OCI-LY3 (cell line): ENCODE data around the gene PCF11.

Experiments
- H2AFZ ChIP-seq: fragments of 200-600, 300-600 bp; shearing (Covaris generic); 2 replicates; pipeline ENCODE4 v1.6.0; 2014; ENCODE audit warnings: antibody characterized with exemption, low read depth, low read length
- H3K27ac ChIP-seq: fragments of 200-600, 300-600 bp; sonication (generic); 2 replicates; pipeline ENCODE4 v1.5.1; 2014; ENCODE audit warnings: mild to moderate bottlenecking, low read length, moderate library complexity, mixed read lengths
- H3K27me3 ChIP-seq: fragments of 200-600, 300-600 bp; sonication (generic); 2 replicates; pipeline ENCODE4 v1.6.1; 2014; ENCODE audit warnings: low read depth, low read length, mixed read lengths
- H3K36me3 ChIP-seq: fragments of 200-600, 300-600 bp; sonication (generic); replicated peaks from 2 replicates; pipeline ENCODE3; 2014; ENCODE audit warnings: low read depth, low read length, mixed read lengths
- H3K4me1 ChIP-seq: fragments of 300-600, 200-600 bp; sonication (generic); 2 replicates; pipeline ENCODE4 v1.6.1; 2014; ENCODE audit warnings: low read length, mixed read lengths
- H3K4me2 ChIP-seq: fragments of 200-600, 300-600 bp; sonication (generic); 2 replicates; pipeline ENCODE4 v1.6.1; 2014; ENCODE audit warnings: low read length, mixed read lengths
- H3K4me3 ChIP-seq: fragments of 300-600, 200-600 bp; sonication (generic); 2 replicates; pipeline ENCODE4 v1.5.1; 2014; ENCODE audit warnings: antibody characterized with exemption, mild to moderate bottlenecking, low read length, moderate library complexity
- H3K79me2 ChIP-seq: fragments of 300-600, 200-600 bp; shearing (Covaris generic); 2 replicates; pipeline ENCODE4 v1.6.1; 2014; ENCODE audit warnings: mild to moderate bottlenecking, low read length, mixed read lengths
- H3K9ac ChIP-seq: fragments of 300-600, 200-600 bp; shearing (Covaris generic); 2 replicates; pipeline ENCODE4 v1.6.0; 2014; ENCODE audit warnings: mild to moderate bottlenecking, low read length, moderate library complexity
- H3K9me3 ChIP-seq: fragments of 200-600, 300-600 bp; shearing (Covaris generic); 2 replicates; pipeline ENCODE4 v1.6.1; 2014; ENCODE audit warnings: low read length, mixed read lengths; ENCODE audit not compliant: insufficient read depth
- H4K20me1 ChIP-seq: fragments of 200-600, 300-600 bp; sonication (generic); 2 replicates; pipeline ENCODE4 v1.6.1; 2016; ENCODE audit warnings: low read length, mixed read lengths; ENCODE audit not compliant: insufficient read depth
- EZH2phosphoT487 ChIP-seq: fragments of 200-600 bp; shearing (Covaris generic); IDR thresholded peaks from 2 replicates; pipeline ENCODE4 v1.6.1; 2018; ENCODE audit warnings: antibody characterized with exemption, mixed run types, low read depth
- TF ChIP-seq, protein P1 (sequence below): fragments of 200-600, 300-600 bp; sonication (generic); IDR thresholded peaks from 2 replicates; pipeline ENCODE4 v1.5.1; 2014; ENCODE audit warnings: antibody characterized with exemption, low read length, low read depth

The PCF11 gene

DNA sequence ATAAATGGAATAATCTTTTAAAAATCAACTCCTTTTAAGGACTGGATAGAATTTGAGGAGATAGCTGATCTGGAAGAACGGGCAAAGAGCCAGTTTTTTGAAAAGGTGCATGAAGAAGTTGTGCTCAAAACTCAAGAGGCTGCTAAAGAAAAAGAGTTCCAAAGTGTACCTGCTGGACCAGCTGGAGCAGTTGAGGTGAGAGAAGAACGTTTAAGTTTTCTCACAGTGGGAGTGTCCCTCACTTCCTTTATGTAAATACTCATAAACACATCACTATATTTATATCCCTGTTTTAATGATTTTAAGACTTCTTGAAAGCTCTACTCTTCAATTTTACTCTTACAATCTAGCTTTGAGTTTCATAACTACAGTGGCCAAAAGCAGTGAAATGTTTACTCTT lies 24.9 kb downstream of the PCF11 start:
- no peak overlapping the region for H3K4me2 ChIP-seq
- TF ChIP-seq, protein P1, sequence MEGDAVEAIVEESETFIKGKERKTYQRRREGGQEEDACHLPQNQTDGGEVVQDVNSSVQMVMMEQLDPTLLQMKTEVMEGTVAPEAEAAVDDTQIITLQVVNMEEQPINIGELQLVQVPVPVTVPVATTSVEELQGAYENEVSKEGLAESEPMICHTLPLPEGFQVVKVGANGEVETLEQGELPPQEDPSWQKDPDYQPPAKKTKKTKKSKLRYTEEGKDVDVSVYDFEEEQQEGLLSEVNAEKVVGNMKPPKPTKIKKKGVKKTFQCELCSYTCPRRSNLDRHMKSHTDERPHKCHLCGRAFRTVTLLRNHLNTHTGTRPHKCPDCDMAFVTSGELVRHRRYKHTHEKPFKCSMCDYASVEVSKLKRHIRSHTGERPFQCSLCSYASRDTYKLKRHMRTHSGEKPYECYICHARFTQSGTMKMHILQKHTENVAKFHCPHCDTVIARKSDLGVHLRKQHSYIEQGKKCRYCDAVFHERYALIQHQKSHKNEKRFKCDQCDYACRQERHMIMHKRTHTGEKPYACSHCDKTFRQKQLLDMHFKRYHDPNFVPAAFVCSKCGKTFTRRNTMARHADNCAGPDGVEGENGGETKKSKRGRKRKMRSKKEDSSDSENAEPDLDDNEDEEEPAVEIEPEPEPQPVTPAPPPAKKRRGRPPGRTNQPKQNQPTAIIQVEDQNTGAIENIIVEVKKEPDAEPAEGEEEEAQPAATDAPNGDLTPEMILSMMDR, result no peak
- TF ChIP-seq EZH2phosphoT487, result no peak
- H3K27ac ChIP-seq, result no peak overlapping the region
- no peak overlapping the region for H3K4me3 ChIP-seq
- no peak overlapping the region for H2AFZ ChIP-seq
- H3K27me3 ChIP-seq, result no peaks in the 10 kb centered on the region
- H3K36me3 ChIP-seq, result peaks cover 69% of the 10 kb centered on the region
- no peak overlapping the region for H3K9ac ChIP-seq
- H4K20me1 ChIP-seq, result peaks cover 25% of the 10 kb centered on the region
- H3K4me1 ChIP-seq, result peaks cover 11% of the 10 kb centered on the region
- peaks cover 53% of the 10 kb centered on the region for H3K79me2 ChIP-seq
- no peaks in the 10 kb centered on the region for H3K9me3 ChIP-seq

DNA sequence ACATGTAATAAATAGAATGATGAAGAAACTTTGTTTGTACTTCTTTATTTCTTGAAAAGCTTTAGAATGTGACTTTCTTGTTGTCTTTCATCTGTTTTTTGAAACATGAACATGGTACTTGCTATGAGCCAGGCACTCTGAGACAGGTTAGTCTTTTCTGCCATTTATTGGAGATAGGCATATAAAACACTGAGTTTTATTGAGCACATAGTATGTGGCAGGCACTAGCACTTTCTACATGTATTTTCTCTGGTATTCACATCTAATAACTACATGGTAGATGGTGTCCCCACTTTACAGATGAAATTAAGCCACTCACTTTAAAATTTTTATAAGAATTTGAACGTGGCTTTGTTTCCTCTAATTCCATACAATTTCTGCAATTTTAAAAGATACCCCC lies 28.8 kb downstream of the PCF11 start:
- Histone ChIP-seq H3K4me2 (no peak overlapping the region), H2AFZ (no peak overlapping the region), H3K36me3 (peaks cover 49% of the 10 kb centered on the region), H4K20me1 (peaks cover 14% of the 10 kb centered on the region; the same call in 1 of the 2 replicates), H3K4me3 (no peak overlapping the region), H3K4me1 (peaks cover 11% of the 10 kb centered on the region), H3K9me3 (no peaks in the 10 kb centered on the region), H3K79me2 (peaks cover 20% of the 10 kb centered on the region), H3K27ac (no peak overlapping the region), H3K9ac (no peak overlapping the region), H3K27me3 (no peaks in the 10 kb centered on the region)
- TF ChIP-seq EZH2phosphoT487, result no peak
- TF ChIP-seq, protein P1, result no peak

DNA sequence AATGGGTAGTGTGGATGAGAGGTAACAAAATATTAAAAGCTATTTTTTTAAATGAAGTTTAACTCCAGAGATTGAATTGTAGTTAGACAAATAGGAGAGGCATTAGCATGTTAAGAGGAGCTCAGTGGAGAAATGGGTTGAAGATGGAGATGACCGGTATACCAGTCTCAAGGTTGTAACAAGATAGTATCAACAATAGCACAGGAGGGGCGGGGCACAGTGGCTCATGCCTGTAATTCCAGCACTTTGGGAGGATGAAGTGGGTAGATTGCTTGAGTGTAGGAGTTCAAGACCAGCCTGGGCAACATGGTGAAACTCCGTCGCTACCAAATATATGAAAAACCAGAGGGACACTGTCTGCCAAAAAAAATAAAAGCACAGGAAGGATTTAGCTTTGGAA lies 30.5 kb downstream of the PCF11 start:
- 0 out of 2 replicates have a peak, but pooled peaks cover 8% of the 10 kb centered on the region for H4K20me1 ChIP-seq
- TF ChIP-seq EZH2phosphoT487, result no peak
- TF ChIP-seq, protein P1, result no peak
- peaks cover 39% of the 10 kb centered on the region for H3K36me3 ChIP-seq

DNA sequence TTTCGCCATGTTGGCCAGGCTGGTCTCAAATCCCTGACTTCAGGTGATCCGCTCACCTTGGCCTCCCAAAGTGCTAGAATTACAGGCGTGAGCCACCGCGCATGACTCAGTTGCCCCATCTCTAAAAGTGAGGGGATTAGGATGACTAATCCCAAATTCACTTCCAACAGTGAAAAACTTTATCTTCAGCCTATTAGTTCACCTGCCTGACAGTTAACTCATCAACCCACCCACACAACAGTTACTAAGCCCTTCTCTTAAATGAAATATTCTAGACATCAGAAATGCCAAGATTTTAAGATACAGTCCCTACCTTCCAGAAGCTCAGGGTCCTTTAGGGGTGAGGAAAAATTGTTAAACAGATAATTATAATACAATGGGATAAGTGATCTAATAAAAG lies 34.6 kb downstream of the PCF11 start:
- no peaks in the 10 kb centered on the region for H3K9me3 ChIP-seq
- H3K4me2 ChIP-seq, result no peak overlapping the region
- H3K27me3 ChIP-seq, result no peaks in the 10 kb centered on the region
- peaks cover 15% of the 10 kb centered on the region for H3K4me1 ChIP-seq
- H3K4me3 ChIP-seq, result no peak overlapping the region
- no peak overlapping the region for H2AFZ ChIP-seq
- H3K27ac ChIP-seq, result no peak overlapping the region
- H4K20me1 ChIP-seq, result no peaks in the 10 kb centered on the region
- no peak for TF ChIP-seq EZH2phosphoT487
- TF ChIP-seq, protein P1, result no peak
- H3K79me2 ChIP-seq, result peaks cover 19% of the 10 kb centered on the region
- no peak overlapping the region for H3K9ac ChIP-seq
- H3K36me3 ChIP-seq, result peaks cover 6% of the 10 kb centered on the region

More for the DNA sequence above, 30.5 kb downstream of the PCF11 start:
- no peaks in the 10 kb centered on the region for H3K27me3 ChIP-seq
- H3K27ac ChIP-seq, result no peak overlapping the region
- H3K9me3 ChIP-seq, result no peaks in the 10 kb centered on the region
- H2AFZ ChIP-seq, result no peak overlapping the region
- H3K4me1 ChIP-seq, result peaks cover 14% of the 10 kb centered on the region
- H3K4me3 ChIP-seq, result no peak overlapping the region
- no peak overlapping the region for H3K4me2 ChIP-seq
- no peak overlapping the region for H3K9ac ChIP-seq
- peaks cover 18% of the 10 kb centered on the region for H3K79me2 ChIP-seq
